ENCODE data around the gene TSPAN31.

TSPAN31 gene

DNA sequence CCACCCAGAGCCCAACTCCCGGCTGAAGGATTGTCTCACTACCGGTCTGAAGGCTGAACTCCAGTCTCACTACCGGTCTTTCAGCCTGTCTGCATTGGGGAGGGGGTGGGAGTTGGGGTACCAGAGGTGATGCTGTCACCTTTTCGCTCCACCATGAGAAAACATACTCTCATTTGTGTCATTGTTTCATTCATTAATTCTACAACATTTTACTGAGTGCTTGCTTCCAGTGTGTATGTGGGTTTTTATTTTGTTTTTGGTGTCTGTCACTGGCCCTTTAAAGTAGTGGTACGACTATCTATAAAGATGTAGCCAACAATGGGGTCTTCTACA lies 7.8 kb downstream of the TSPAN31 start:
- DNase-seq (ENCODE audit: low read depth) = no peak

DNA sequence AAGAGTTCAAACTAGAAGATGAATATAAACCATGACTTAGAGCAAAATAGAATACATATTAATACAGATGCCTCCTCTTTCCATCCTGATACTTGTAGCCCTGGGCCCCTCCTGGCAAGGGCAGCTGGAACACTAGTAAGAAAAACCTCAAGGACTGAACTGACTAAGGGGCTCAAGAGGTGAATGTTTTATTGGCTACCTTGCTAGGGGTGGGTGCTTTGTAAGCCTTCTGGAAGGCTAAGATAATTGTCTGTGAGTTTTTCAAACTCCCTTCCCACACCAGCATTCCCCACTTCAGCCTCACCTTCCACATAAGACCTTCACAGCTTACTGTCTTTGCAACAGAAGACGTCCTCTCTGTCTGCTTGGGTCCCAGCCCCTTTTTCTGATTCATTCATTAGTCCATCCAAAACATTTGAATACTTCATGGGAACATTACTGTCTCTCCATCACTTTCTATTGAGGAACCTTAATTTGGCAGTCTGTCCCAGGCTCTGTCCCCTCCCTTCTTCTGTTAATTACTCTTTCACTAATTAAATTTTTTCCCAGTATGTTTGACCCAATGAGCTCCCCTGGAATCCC lies 9.0 kb downstream of the TSPAN31 start:
- no peak for DNase-seq (ENCODE audit: low read depth)

DNA sequence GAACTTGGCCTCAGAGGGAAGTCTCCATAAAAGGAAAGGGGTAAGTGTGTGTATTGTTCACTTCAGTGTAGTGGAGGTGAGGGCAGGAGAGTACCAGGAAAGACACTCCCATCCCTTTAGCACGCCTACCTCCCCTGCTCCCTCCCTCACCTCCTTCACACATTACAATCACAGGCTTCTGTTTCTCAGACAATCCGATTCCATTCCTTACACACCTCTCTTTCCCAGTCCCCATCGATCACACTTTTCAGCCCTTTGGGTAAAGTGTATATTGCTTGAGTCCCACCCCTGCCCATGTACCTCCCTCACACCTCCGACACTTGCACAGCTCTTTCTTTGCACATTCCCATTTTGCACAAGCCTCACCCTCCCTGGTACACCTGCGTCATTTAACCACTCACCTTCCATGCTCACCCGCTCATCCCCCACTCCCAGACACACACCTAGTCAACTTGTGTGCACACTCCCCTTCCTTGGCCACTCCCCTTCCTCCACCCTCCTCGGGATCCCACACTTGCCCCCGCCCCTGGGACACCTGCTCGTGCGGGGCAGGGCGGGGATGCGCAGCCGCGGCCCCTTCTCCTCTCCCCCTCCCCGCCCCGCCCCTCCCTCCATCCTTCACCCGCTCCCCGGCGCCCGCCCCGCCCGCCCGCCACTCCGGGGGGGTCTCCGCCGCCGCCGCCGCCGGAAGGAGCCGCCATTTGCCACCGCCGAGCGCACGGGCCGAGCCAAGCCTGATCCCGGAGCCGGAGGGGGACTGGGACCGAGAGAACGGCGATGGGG lies 9.8 kb downstream of the TSPAN31 start, which contains the start of gene MARCHF9:
TSS of gene MARCHF9 (plus strand) at position 693 of the 783 bp plus-strand sequence. CDS start 426 bp downstream, outside the sequence.
- DNase-seq (ENCODE audit: low read depth) = peak; percentile 78

DNA sequence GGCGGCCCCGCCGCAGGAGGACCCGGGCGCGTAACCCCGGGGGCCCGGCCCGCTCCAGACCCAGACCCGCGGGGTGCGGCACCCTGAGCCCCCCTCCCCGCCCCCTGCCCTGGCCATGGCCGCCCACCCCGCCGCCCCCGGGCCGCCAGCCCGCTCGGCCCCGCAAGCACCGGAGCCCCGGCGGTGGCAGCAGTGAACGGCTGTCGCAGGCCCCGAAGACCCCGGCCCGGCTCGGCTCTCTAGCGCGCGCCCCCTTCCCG lies 10.3 kb downstream of the TSPAN31 start:
- DNase-seq (ENCODE audit: low read depth) = no peak

DNA sequence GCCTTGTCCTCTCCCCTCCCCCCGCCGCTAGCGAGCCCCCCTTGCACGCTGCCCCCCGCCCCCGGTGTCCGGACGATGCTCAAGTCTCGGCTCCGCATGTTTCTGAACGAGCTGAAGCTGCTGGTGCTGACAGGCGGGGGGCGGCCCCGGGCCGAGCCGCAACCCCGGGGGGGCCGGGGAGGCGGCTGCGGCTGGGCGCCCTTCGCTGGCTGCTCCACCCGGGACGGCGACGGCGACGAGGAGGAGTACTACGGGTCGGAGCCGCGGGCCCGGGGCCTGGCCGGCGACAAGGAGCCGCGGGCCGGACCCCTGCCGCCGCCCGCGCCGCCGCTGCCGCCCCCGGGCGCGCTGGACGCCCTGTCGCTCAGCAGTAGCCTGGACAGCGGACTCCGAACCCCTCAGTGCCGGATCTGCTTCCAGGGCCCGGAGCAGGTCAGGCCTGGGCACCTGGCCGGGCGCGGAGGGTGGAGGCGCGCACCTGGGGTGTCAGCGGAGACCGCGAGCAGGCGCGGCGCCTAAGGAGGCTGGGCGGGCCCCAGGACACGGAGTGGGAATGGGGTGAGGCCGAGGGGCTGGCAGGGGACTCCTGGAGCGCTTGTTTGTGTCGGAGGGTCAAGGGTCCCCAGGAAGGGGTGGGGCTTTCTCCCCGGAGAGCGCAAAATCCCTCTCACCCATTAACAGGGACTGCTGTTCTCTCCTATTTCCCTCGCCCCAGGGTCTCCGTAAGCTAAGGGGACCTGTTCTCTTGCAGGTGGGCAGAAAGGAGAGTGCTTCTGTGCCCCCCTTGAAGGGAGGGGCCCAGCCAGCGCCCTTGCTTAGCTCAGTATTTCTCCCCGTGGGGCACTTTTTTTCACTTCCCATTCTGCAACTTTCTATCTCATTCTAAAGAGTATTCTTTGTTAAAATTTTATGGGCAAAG lies 10.9 kb downstream of the TSPAN31 start:
- DNase-seq (ENCODE audit: low read depth) = peak; percentile 28

DNA sequence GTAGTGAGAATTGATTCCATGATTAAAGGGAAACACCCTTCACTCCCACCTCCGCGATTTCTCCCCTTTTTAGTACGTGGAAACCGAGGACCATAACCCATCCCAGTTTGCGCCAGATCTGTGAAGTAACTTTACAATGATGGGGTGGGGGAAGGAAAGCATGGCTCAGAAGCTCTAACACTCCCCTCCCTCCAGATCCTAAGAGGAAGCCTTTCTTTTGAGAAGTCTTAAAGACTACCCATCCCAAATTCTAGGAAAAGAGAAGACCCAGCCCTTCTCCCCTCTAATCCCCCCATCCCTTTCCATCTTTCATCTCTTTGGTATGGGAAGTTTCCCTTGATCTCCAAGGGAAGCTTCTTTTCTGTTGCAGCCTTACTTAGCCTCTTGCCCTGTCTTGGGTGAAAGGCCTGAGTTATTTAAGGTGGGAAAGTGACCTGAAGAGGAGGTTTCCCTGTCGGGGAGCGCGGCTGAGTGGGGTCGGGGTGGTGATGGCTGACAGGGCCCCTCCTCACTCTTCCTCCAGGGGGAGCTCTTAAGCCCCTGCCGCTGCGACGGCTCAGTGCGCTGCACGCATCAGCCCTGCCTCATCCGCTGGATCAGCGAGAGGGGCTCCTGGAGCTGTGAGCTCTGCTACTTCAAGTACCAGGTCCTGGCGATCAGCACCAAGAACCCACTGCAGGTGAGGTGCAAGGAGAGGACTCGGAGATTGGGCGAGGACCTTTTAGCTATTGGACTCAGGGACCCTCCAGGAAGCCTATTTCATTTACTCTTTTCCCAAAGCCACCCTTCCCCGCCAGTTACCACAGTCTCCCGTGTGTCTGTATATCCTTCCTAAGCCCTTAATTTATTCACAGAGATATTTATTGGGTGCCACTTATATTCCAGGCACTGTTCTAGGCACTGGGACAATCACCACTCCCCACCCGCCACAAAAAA lies 11.8 kb downstream of the TSPAN31 start:
- peak; percentile 62 for DNase-seq (ENCODE audit: low read depth)

DNA sequence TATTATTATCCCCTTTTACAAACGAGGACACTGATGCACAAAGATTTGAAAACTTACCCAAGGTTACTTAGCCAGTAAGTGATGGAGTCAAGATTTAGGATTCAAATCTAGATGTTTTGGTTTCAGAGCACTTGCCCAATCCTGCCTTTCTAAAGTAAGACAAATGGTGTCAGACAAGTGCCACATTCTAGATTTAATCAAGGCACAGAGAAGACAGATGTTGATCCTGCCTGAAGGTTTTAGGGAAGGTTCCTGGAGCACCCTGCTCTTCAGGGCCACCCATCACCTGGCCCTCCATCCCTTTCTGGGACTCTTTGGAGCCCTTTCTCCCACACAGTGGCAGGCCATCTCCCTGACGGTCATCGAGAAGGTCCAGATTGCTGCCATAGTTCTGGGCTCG lies 12.9 kb downstream of the TSPAN31 start:
- no peak for DNase-seq (ENCODE audit: low read depth)

DNA sequence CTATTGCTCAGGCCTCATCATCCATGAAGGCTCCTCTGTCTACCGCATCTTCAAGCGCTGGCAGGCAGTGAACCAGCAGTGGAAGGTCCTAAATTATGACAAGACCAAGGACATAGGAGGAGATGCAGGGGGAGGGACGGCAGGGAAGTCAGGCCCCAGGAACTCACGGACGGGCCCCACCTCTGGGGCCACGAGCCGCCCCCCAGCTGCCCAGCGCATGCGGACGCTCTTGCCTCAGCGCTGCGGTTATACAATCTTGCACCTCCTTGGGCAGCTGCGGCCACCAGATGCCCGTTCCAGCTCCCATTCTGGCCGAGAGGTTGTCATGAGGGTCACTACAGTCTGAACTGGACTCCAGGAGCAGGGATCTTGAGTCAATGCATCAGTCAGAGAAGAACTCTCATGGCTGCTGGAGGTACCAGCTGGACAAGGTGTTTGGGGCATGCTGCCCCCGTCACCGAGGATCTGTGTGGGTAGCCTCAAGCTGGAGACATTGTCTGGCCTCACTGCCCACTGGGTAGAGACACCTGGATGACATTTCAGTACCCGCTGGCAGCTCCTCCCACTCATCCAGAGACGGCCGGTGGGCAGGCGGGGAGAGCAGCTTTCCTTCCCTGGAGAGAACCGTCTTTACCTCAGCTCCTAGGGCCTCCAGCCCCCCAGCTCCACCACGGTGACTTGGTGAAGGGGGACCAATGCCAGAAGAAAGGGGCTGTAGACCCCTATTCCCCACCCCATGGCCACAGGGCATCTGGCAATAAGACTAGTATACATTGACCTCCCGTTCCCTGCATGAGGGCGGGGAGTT lies 13.9 kb downstream of the TSPAN31 start:
- DNase-seq (ENCODE audit: low read depth) = no peak

DNA sequence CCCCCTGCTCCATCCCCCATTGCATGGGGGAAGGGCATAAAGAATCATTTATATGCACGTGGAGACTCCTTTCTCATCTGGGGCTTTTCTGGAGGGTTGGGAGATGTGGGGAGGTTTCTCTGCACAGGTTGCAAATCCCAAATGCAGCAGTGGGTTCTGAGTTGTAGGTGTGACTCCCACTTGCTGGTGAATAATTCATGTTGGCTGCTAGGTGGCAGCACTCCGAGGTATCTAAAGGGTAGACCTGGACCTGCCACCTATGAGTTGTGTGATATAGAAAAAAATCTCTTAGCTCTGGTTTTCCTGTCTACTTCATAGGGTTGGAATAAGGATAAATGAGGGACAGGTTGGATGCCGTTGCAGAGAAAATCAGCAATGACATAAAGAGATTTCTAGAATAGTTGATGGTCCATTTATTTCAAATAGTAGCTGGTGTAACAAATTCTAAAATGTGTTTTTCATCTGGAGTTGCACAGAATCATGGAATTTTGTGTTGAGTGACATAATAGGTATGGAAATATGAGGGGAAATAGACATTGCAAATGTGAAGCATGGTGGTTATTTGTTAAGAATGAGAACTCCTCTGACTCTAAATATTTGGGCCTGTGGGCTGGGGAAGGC lies 14.6 kb downstream of the TSPAN31 start:
- no peak for DNase-seq (ENCODE audit: low read depth)

DNA sequence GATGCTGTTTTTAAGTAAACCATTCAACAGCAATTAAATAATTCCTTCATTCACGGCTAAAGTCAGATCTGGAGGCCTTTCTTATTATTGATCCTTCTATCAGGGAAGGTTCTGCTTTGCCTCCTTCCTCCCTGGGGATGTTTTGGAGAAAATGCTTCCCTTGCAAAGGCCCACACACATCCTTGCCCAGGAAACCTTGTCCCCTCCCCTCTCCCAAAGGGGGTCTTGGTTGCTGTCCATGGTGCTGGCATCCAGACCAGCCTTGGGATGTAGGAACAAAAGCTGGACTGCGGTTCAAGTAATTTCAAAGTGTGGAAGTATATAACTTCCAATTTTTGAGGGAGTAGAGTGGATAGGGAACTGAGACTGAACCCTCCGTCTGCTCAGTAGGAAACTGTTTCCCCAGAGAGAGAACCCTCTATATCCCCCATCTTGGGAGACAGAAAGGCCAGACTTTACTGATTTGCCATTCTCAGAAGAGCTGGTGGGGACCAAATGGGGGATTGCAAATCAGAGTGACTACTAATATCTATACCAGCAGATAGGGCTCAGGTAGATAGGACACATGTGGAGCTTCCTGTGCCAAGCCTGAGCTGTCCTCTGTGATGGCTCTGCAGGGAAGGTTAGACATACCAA lies 15.6 kb downstream of the TSPAN31 start:
- no peak for DNase-seq (ENCODE audit: low read depth)

DNA sequence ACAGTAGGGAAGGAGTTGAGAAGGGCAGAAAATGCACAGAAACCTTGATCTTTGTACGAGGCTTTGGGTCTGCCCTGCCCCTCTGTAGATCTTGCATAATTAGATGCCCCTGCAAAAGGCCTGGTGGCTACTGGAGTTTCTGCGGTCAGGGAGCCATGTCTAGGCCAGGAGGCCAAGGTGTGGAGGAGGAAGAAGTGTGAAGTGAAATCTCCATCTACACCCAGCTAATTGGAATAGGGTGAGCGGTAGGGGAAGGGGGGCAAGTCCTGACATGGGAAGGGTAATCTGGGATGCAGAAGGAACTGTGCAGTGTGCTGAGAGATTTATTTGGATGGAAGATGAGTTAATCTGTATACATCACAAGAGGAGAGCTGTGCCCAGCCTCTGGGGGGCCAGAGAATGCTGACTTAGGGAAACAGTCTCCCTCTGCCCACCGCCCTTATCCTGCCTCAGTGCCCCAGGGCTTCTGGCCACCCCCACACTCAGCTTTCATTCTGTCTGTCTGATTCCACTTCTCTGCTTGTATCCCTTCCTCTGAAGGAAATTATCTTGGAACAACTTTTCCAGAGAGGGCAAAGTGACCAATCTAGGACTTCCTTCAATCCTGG lies 16.7 kb downstream of the TSPAN31 start:
- no peak for DNase-seq (ENCODE audit: low read depth)

DNA sequence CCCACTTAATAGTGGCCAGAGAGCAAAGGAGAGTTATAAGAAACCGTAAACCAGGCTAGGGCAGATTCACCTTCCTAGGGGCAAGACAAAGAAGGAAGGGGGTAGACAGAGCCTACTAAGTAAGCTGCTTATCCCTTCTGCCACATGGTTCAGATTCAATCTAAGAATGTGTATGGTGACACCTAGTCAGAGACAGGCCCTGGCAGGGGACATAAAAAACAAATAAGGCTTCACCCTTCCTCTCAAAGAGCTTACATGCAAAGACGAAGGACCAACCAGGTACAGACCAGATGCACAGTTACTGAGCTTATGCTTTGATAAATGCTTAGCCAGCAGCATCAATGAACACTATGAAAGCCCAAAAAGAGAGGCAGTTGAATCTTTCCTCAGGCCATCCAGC lies 17.6 kb downstream of the TSPAN31 start:
- DNase-seq (ENCODE audit: low read depth) = no peak

DNA sequence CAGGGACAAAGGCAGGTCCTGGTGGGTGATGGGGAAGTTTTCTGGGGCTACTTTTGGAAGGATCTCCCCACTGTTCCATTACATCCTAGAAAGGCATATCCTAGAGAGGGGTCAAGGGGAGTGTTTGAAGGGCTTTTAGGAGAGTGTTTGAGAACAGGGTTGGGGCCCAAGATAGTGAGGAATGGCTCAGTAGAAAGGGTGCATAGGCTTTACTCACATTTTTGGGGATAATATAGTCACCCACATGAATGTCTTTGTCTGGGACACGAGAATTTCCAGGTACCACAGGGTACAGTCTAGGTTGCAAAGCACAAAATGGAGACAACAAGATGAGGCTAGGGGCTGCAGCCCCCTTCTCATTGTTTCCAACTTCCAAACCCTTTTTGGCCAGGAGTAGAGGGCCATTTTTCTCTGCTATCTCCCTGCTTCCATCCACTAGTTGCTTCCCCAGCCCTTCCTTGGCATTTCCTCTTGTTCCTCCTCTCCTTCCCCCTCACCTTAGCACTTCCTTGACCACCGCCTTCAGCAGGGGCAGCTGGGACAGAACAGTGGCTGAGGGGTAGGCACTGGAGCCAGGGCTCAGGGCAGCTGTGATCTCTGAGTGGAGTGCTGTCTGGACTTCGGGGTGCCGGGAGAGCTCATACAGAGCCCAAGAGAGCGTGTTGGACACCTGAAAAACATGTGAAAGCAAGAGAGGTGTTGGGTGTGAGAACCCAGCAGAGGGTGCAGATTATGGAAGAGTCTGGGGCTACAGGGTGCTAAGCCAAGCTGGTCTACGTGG lies 19.2 kb downstream of the TSPAN31 start:
- DNase-seq (ENCODE audit: low read depth) = no peak

DNA sequence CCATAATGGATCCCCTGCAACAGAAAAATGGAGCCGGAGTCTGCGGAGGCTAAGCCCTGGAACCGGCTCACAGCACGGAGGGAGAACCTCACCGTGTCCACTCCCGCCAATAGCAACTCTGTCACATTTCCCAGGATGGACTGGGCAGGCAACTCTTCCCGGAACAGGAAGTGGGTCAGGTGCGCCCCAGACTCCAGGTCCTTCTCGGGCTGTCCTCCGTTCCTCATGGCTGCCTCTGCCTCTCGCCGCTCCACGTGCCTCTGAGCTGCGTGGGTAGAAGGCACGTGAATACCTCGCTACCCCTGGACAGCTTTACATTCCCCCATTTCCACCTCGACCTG lies 19.8 kb downstream of the TSPAN31 start:
- no peak for DNase-seq (ENCODE audit: low read depth)

DNA sequence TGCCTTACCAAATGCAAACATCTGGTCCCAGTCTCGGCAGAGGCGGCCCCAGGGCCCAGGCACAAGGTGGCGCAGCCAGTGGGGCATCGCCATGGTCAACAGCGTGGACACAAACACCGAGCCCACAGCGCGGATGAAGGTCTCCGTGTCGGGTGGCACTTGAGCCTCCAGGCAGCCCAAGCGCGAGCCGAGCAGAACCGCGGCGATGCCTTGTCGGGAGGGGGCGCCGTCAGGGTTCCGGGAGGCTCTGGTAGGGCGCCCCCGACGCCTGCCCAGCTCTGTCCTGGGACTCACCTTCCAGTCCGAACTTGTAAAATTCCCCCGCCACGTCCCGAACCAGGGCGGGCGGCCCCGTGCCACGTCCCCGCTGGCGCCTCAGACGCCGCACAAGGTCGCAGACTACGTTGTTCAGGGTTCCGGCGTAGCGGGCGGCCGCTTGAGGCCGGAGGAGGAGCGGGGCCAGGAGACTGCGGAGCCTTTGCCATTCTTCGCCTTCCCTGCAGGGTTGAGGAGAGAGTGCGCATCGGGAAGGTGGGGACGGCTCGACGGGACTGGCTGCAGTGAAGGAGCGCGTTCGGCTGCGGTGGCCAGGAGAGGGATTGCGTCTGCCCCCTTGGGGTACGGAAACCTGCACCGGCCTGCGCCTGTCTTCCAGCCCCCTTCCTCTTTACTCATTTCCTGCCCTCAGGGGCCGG lies 20.3 kb downstream of the TSPAN31 start:
- peak; percentile 45 for DNase-seq (ENCODE audit: low read depth)

DNA sequence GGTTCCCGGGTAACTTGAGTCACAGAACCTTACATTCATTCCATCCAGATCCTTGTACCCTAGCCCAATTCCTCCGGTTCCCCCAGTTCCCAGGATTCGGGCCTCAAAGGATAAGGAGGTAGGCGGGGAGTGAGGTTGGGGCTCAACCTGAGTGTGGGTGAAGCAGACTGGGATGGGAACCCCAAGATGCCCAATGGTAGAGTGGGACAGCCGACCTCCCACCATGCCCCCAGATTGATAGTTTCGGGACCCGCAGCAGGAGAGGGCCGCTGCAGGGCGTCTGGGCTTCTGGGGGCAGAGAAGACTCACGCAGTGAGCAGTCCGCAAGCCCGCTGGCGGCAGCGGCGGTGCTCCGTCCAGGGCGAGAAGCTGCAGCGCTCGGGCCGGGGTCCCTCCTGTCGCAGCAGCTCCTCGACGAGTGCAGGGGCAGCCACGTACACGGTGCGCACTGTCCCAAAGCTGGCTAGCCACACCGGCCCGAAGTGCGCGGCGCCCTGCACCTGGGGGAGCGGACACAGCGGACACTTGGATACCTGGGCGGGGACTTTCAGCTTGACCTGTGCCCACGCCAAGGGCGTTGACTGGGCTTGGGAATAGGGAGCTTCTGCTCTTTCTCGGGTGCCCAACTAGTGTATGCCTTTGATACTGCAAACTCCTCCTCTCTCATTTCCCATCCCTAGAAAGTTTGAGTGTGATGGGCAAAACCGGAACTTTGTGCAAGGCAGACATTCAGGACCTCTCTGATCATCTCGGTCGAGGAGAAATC lies 21.0 kb downstream of the TSPAN31 start:
- DNase-seq (ENCODE audit: low read depth) = no peak

DNA sequence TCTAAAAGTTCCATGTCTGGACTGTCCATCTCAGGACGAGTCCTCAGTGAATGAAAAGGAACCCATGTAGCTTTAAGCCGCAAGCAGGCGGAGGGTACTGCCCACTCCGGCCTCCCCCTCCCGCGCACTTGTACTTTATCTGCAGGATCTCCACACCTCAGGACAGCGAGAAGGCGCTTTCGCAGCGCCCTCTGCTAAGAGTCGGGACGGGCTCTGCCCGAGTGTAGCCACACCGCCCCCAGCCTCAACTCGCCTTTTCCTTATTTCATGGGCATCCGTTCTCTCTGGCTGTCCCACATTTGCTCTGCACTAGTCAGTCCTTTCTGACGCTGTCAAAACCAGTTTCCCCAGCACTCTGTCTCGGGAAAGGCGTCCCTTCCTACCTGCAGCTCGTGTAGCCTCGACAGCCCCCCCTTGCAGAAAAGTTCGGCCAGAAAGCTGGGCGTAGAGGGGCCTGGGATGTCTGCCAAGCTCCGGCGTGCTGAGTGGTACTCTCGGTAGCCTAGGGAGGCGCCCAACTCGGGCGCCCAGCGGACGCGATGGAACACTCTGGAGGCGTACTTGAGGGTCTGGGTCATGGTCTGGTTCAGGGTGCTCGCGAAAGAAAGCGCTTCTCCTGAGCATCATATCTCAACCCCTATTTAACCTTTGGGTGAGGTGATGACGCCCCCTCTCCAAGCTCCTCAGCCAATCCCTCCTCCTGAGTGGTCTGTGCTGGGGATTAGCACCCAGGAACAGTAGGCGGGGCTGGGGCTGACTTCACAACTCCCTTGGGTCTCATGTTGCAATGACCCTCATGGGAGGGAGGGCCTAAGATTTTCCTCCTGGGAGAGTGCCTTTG lies 21.8 kb downstream of the TSPAN31 start, which contains the start of gene CYP27B1:
TSS of gene CYP27B1 (minus strand) at position 615 of the 841 bp plus-strand sequence. CDS start at position 578, 37 bp downstream.
- DNase-seq (ENCODE audit: low read depth) = no peak

Measured in activated T-helper 9 cell treated with anti-CD3 and anti-CD28 coated beads, Interleukin-2, amount 50 U/mL, for 16 hours (primary cell).